ENCODE measurements around the gene TNFRSF21. TPM values are rescaled to one million over a fixed set of nuclear protein-coding genes. Genes with fewer than 3 reads are reported as not detected.

TNFRSF21 gene
- total RNA-seq, 4 donors from 2014 or later = 43.4 to 78.9 (median 63.0) TPM

DNA sequence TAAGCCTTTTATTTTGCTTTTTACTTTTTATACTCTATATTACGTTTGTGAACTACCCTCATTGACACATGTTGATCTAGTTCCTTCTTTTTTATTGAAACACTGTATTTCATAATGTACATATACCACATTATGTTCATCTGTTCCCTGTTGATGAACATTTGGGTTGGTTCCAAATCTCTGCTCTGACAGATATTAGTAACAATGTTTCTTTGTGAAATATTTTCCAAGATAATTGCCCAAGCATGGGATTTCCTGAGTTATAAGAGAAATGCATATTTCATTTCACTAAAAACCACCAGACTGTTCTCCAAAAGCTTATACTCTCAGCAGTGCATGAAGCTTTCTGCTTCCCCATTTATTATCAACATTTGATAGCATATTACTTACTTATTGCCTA is 44.2 kb upstream of the TNFRSF21 start:
- Histone ChIP-seq H3K4me3 (no peak overlapping the region), H3K4me1 (no peaks in the 10 kb centered on the region), H3K9me3 (no peaks in the 10 kb centered on the region), H3K36me3 (no peaks in the 10 kb centered on the region), H3K27me3 (peaks cover 0 to 6% (median 0%) of the 10 kb centered on the region in 4 donors), H3K27ac (no peak overlapping the region)
- DNase-seq = no peak
- intact Hi-C loops (cut with DNase I) = no loop called here
- TF ChIP-seq, protein P1, sequence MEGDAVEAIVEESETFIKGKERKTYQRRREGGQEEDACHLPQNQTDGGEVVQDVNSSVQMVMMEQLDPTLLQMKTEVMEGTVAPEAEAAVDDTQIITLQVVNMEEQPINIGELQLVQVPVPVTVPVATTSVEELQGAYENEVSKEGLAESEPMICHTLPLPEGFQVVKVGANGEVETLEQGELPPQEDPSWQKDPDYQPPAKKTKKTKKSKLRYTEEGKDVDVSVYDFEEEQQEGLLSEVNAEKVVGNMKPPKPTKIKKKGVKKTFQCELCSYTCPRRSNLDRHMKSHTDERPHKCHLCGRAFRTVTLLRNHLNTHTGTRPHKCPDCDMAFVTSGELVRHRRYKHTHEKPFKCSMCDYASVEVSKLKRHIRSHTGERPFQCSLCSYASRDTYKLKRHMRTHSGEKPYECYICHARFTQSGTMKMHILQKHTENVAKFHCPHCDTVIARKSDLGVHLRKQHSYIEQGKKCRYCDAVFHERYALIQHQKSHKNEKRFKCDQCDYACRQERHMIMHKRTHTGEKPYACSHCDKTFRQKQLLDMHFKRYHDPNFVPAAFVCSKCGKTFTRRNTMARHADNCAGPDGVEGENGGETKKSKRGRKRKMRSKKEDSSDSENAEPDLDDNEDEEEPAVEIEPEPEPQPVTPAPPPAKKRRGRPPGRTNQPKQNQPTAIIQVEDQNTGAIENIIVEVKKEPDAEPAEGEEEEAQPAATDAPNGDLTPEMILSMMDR (IDR thresholded peaks at IDR 0.05) = no peak
- no peak for TF ChIP-seq POLR2A (IDR thresholded peaks at IDR 0.05)
- WGBS, 2 donors = 43 to 53% methylated on average over 1 of the region's 1 CpG

DNA sequence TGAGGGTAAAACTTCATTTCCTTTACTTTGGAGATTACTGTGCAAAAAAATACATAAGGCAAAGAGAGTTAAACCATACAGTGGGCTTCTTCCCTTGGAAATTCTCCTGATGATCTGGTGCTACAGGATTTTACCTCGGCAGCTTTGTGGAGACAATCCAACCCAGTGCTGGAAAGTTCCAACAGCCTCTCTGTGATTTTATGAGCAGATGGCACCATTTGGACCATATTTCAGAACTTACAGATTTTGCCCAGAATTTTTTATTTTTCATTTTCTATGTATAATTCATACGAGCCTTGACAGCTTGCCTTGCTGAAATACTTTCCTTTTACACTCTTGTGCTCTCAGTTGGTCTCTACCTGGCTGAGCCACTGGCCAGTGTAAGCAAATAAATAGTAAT is 43.3 kb upstream of the TNFRSF21 start:
- H3K4me1 ChIP-seq = no peaks in the 10 kb centered on the region
- TF ChIP-seq, protein P1 (IDR thresholded peaks at IDR 0.05) = no peak
- no peak for TF ChIP-seq POLR2A (IDR thresholded peaks at IDR 0.05)
- WGBS, 2 donors = 54 to 63% methylated on average over 2 of the region's 2 CpGs

DNA sequence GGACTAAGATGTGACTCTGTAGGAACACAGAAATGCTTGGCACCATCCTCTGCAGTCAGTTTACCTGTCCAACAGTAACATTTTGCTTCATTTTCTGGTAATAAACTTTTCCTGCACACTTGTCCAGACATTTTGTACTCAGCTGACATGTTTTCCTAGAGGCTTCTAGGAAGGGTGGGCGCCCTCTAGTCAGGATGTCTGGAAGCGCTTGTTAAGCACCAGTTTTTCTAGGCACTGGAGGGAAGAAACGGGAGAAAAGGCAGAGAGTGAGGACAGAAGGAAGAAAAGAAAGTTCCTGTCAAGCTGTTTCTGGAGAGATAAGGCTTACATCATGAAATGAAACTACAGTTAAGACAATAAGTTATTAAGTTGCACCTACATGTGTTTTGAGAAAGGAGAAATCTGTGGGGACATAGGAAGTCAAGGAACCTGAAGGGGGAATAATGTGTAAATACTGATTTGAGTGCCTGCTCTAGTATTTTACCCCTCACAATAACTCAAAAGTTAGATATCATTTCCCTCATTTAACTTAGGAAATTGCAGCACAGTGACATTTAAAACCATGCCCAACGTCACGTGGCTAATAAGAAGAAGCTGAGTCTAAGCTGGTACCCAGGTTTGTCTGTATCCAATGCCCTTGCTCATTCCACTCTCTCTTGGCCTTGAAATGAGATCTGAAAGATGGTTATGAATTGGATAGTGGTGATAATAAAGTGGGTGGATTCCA is 42.7 kb upstream of the TNFRSF21 start:
- H3K4me1 ChIP-seq = no peaks in the 10 kb centered on the region
- H3K9me3 ChIP-seq = no peaks in the 10 kb centered on the region
- no peaks in the 10 kb centered on the region for H3K36me3 ChIP-seq
- H3K27ac ChIP-seq = no peak overlapping the region
- intact Hi-C loops (cut with DNase I) = no loop called here
- no peak overlapping the region for H3K4me3 ChIP-seq
- 64% methylated on average over 4 to 5 of the region's 5 CpGs for WGBS, 2 donors
- no peak for TF ChIP-seq POLR2A (IDR thresholded peaks at IDR 0.05)
- TF ChIP-seq, protein P1 (IDR thresholded peaks at IDR 0.05) = no peak
- no peak for DNase-seq
- peaks cover 0 to under 1% (median 0%) of the 10 kb centered on the region in 4 donors for H3K27me3 ChIP-seq

More for the DNA sequence above, 43.3 kb upstream of the TNFRSF21 start:
- no peak overlapping the region for H3K4me3 ChIP-seq
- H3K27me3 ChIP-seq = peaks cover 0 to 6% (median 0%) of the 10 kb centered on the region in 4 donors
- no peaks in the 10 kb centered on the region for H3K36me3 ChIP-seq
- no peak for DNase-seq
- no peaks in the 10 kb centered on the region for H3K9me3 ChIP-seq
- H3K27ac ChIP-seq = no peak overlapping the region
- intact Hi-C loops (cut with DNase I) = no loop called here

DNA sequence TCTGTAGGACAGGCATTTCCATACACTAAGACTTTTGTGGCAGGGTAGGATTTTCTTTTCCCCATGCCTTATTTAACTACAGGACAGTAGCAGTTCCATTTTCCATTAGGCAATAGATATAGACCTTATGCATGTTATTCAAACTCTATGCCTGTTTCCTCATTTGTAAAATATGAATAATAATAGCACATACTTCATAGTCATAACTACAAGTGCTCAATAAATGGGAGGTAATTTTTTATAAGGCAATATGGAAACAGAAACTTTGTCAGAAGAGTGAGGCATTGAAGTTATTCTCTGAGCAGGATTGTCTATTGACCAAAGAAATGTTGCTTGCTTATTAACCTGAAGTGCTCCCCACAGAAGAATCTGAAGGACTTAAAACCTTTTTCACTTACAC is 41.9 kb upstream of the TNFRSF21 start:
- Histone ChIP-seq H3K4me3 (no peak overlapping the region), H3K9me3 (no peaks in the 10 kb centered on the region), H3K4me1 (no peaks in the 10 kb centered on the region), H3K27me3 (no peaks in the 10 kb centered on the region), H3K36me3 (no peaks in the 10 kb centered on the region), H3K27ac (no peak overlapping the region)
- TF ChIP-seq, protein P1 (IDR thresholded peaks at IDR 0.05) = no peak
- no peak for DNase-seq
- intact Hi-C loops (cut with DNase I) = no loop called here

DNA sequence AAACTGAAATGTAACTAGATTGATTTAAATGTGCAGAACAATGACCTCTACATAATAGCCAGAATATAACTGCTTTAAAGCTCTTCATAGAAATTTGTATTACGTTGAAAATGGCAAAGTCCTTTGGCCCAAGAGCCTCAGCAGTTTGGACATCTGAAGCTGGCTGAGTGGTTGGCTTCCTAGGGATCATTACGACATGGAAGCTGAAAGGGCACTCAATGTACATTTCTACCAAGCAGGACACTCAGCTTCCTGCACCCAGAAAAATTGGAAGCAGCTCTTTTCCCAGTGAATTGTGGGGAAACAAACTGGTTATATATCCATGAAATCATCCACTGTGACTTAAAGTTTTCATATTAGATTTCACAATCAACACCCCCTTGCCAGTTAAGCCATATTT is 40.2 kb upstream of the TNFRSF21 start:
- Histone ChIP-seq H3K4me3 (no peak overlapping the region), H3K27me3 (no peaks in the 10 kb centered on the region), H3K9me3 (no peaks in the 10 kb centered on the region), H3K4me1 (no peaks in the 10 kb centered on the region), H3K27ac (no peak overlapping the region), H3K36me3 (no peaks in the 10 kb centered on the region)
- intact Hi-C loops (cut with DNase I) = no loop called here
- TF ChIP-seq POLR2A (IDR thresholded peaks at IDR 0.05) = no peak
- TF ChIP-seq, protein P1 (IDR thresholded peaks at IDR 0.05) = no peak
- no peak for DNase-seq
- WGBS, 2 donors = 76 to 95% methylated on average over 2 of the region's 2 CpGs

All from esophagus squamous epithelium (tissue), 5 donors.